ENCODE results near the gene CKAP5.
"Not testable (repeated sequence)": the region's sequence is repeated elsewhere in the genome, so short reads cannot be mapped to it uniquely, and the experiment has no call there.

The CKAP5 gene

GRCh38 chr11:46855167-46855566, 9.1 kb upstream of the CKAP5 start:
- no peak for DNase-seq

- DNase-seq = no peak
Measured at GRCh38 chr11:46850829-46851380, 4.8 kb upstream of the CKAP5 start.

- no peak for DNase-seq
Measured at GRCh38 chr11:46849631-46850030, 3.6 kb upstream of the CKAP5 start.

- no peak for DNase-seq
Measured at GRCh38 chr11:46846510-46846830, 390 bp upstream of the CKAP5 start.

- no peak for DNase-seq
Measured at GRCh38 chr11:46845440-46845739, 690 bp downstream of the CKAP5 start.

- DNase-seq = no peak
Measured at GRCh38 chr11:46840116-46840515, 6.0 kb downstream of the CKAP5 start.

GRCh38 chr11:46838501-46838900, 7.6 kb downstream of the CKAP5 start:
- DNase-seq = no peak

GRCh38 chr11:46837860-46838259, 8.2 kb downstream of the CKAP5 start:
- DNase-seq = no peak

GRCh38 chr11:46836870-46837269, 9.2 kb downstream of the CKAP5 start:
- no peak for DNase-seq

- DNase-seq = no peak
Measured at GRCh38 chr11:46836431-46836830, 9.6 kb downstream of the CKAP5 start.

- no peak for DNase-seq
Measured at GRCh38 chr11:46835897-46836296, 10.2 kb downstream of the CKAP5 start.

- DNase-seq = no peak
Measured at GRCh38 chr11:46834821-46835220, 11.3 kb downstream of the CKAP5 start.

GRCh38 chr11:46832511-46833214, 13.4 kb downstream of the CKAP5 start:
- DNase-seq = no peak

GRCh38 chr11:46827995-46828394, 18.1 kb downstream of the CKAP5 start:
- DNase-seq = no peak

- DNase-seq = peak; percentile 79
Measured at GRCh38 chr11:46826310-46827044, 19.6 kb downstream of the CKAP5 start.

GRCh38 chr11:46808799-46809431, 37.2 kb downstream of the CKAP5 start:
- peak; percentile 65 for DNase-seq

- no peak for DNase-seq
Measured at GRCh38 chr11:46801694-46802470, 44.2 kb downstream of the CKAP5 start.

GRCh38 chr11:46800177-46800576, 45.9 kb downstream of the CKAP5 start:
- no peak for DNase-seq

- not testable (repeated sequence) for DNase-seq
Measured at GRCh38 chr11:46799725-46800124, 46.4 kb downstream of the CKAP5 start.

- no peak for DNase-seq
Measured at GRCh38 chr11:46778416-46778815, 67.7 kb downstream of the CKAP5 start.

GRCh38 chr11:46776878-46777277, 69.2 kb downstream of the CKAP5 start:
- DNase-seq = no peak

- DNase-seq = no peak
Measured at GRCh38 chr11:46769636-46770221, 76.4 kb downstream of the CKAP5 start.

GRCh38 chr11:46766656-46767055, 79.4 kb downstream of the CKAP5 start:
- DNase-seq = no peak

Data from fibroblast of skin of back (primary cell).